Measurements from ENCODE around the gene OTOF.

Gene OTOF

GRCh38 chr2:26463244-26464192 lies 14.4 kb downstream of the OTOF start:
- DNase-seq, result peak; percentile 32

- DNase-seq, result peak; percentile 73
Observed at GRCh38 chr2:26462511-26463243, 15.2 kb downstream of the OTOF start.

GRCh38 chr2:26462100-26462499 lies 15.8 kb downstream of the OTOF start:
- DNase-seq, result no peak

GRCh38 chr2:26461601-26462023 lies 16.3 kb downstream of the OTOF start:
- DNase-seq, result no peak

GRCh38 chr2:26460613-26461031 lies 17.3 kb downstream of the OTOF start:
- no peak for DNase-seq

- no peak for DNase-seq
Observed at GRCh38 chr2:26459991-26460612, 17.8 kb downstream of the OTOF start.

GRCh38 chr2:26458365-26459042 lies 19.4 kb downstream of the OTOF start:
- DNase-seq, result no peak

- no peak for DNase-seq
Observed at GRCh38 chr2:26457695-26458364, 20.1 kb downstream of the OTOF start.

GRCh38 chr2:26457251-26457666 lies 20.7 kb downstream of the OTOF start:
- DNase-seq, result peak; percentile 23

GRCh38 chr2:26456440-26457250 lies 21.3 kb downstream of the OTOF start:
- DNase-seq, result no peak

GRCh38 chr2:26455670-26456439 lies 22.1 kb downstream of the OTOF start:
- no peak for DNase-seq

- DNase-seq, result no peak
Observed at GRCh38 chr2:26455037-26455669, 22.8 kb downstream of the OTOF start.

GRCh38 chr2:26454561-26455001 lies 23.3 kb downstream of the OTOF start:
- no peak for DNase-seq

- DNase-seq, result no peak
Observed at GRCh38 chr2:26453421-26454329, 24.2 kb downstream of the OTOF start.

GRCh38 chr2:26451700-26452099 lies 26.2 kb downstream of the OTOF start:
- no peak for DNase-seq

GRCh38 chr2:26450031-26450635 lies 27.8 kb downstream of the OTOF start:
- DNase-seq, result no peak

GRCh38 chr2:26449278-26450030 lies 28.5 kb downstream of the OTOF start:
- DNase-seq, result no peak

- no peak for DNase-seq
Observed at GRCh38 chr2:26448651-26449050, 29.3 kb downstream of the OTOF start.
